A673 (cell line): ENCODE results near the gene ATP4A.
"Not testable (repeated sequence)": the region's sequence is repeated elsewhere in the genome, so short reads cannot be mapped to it uniquely, and the experiment has no call there.

Experiments
- CTCF ChIP-seq: fragments of 300-800, 200-600 bp; sonication (generic); conservative IDR thresholded peaks from 2 replicates; pipeline ENCODE4 v1.5.1; 2017; ENCODE audit warnings: low read depth, mild to moderate bottlenecking, antibody characterized with exemption, low read length, moderate library complexity, mixed read lengths
- EZH2 ChIP-seq: fragments of 200-600 bp; sonication (generic); IDR thresholded peaks from 2 replicates; pipeline ENCODE4 v1.6.1; 2017; ENCODE audit warnings: borderline replicate concordance, low read depth, mild to moderate bottlenecking, mixed read lengths, antibody characterized with exemption, low read length; ENCODE audit not compliant: poor library complexity, severe bottlenecking

- not testable (repeated sequence) for TF ChIP-seq CTCF, EZH2
Measured at GRCh38 chr19:35604436-35604835, 41.0 kb upstream of the ATP4A start.
